Endodermal cell (in vitro differentiated cells): ENCODE data around the gene STK38. TPM values are rescaled to one million over a fixed set of nuclear protein-coding genes. Genes with fewer than 3 reads are reported as not detected.
"Not testable (repeated sequence)": the region's sequence is repeated elsewhere in the genome, so short reads cannot be mapped to it uniquely, and the experiment has no call there.

Source experiments
- DNase-seq: peaks from one replicate; pipeline ENCODE4 v3.0.0-alpha.2; 2017
- H3K27ac ChIP-seq: 2 replicates; pipeline ENCODE4 v1.5.1; 2013; ENCODE audit warnings: mild to moderate bottlenecking, low read depth, low read length, moderate library complexity
- H3K27me3 ChIP-seq: 2 replicates; pipeline ENCODE4 v1.6.1; 2013; ENCODE audit warnings: mild to moderate bottlenecking, low read length, moderate library complexity; ENCODE audit not compliant: insufficient read depth, control insufficient read depth, poor library complexity, severe bottlenecking
- H3K36me3 ChIP-seq: 2 replicates; pipeline ENCODE4 v1.7.0; 2013; ENCODE audit warnings: mild to moderate bottlenecking, low read length, moderate library complexity; ENCODE audit not compliant: control insufficient read depth, insufficient read depth
- H3K4me1 ChIP-seq: one replicate; pipeline ENCODE4 v1.7.0; 2013; ENCODE audit warnings: low read length; ENCODE audit not compliant: control insufficient read depth, insufficient read depth
- H3K4me3 ChIP-seq: 2 replicates; pipeline ENCODE4 v1.5.1; 2013; ENCODE audit warnings: mild to moderate bottlenecking, low read length, moderate library complexity
- H3K9ac ChIP-seq: 2 replicates; pipeline ENCODE4 v1.6.1; 2013; ENCODE audit warnings: mild to moderate bottlenecking, low read length, moderate library complexity; ENCODE audit not compliant: poor library complexity, severe bottlenecking; ENCODE audit errors: extremely low read depth
- H3K9me3 ChIP-seq: 2 replicates; pipeline ENCODE4 v1.6.1; 2013; ENCODE audit warnings: mild to moderate bottlenecking, low read length, moderate library complexity; ENCODE audit not compliant: control insufficient read depth
- H3K27ac Mint-ChIP-seq: 2 replicates; pipeline ENCODE4 v1.8.0; 2020; ENCODE audit warnings: mixed read lengths
- H3K27me3 Mint-ChIP-seq: 2 replicates; pipeline ENCODE4 v1.8.0; 2021; ENCODE audit warnings: mild to moderate bottlenecking, mixed read lengths; ENCODE audit not compliant: insufficient read depth
- H3K36me3 Mint-ChIP-seq: 2 replicates; pipeline ENCODE4 v1.8.0; 2020; ENCODE audit warnings: low read depth, mixed read lengths
- H3K4me1 Mint-ChIP-seq: 2 replicates; pipeline ENCODE4 v1.8.0; 2020; ENCODE audit warnings: mixed read lengths
- H3K4me3 Mint-ChIP-seq: 2 replicates; pipeline ENCODE4 v1.8.0; 2020; ENCODE audit warnings: mild to moderate bottlenecking, moderate library complexity, mixed read lengths
- H3K9me3 Mint-ChIP-seq: 2 replicates; pipeline ENCODE4 v1.8.0; 2020; ENCODE audit warnings: mild to moderate bottlenecking, mixed read lengths
- CTCF ChIP-seq: fragments of 200-600 bp; sonication (generic); conservative IDR thresholded peaks from 2 replicates; pipeline ENCODE4 v1.5.0; 2021; ENCODE audit warnings: antibody characterized with exemption, mild to moderate bottlenecking
- WGBS, 2 experiments: methylation state at CpG; one replicate each; pipeline versions ENCODE4 v1.1.5 to v1.1.7; 2013; ENCODE audit warnings: missing lambda C conversion rate in 2 of 2, mixed read lengths in 1 of 2; ENCODE audit not compliant: insufficient coverage in 1 of 2, insufficient read length in 1 of 2; 5-methylcytosine and 5-hydroxymethylcytosine counted together
- total RNA-seq, 2 donors: library from RNA; stranded (reverse); fragmentation: NEBNext Ultra II Directional in 1 of 2; extraction: Animal tissue kit (Norgen Biotek cat#: 25700) in 1 of 2; gene quantifications; 2 replicates in 1 of 2; 3 replicates in 1 of 2; pipeline ENCODE4 v1.2.1, GENCODE V29; 2021

STK38 gene
- total RNA-seq, 2 donors from 2014 or later: 35.2 to 38.3 TPM

- Mint-ChIP-seq H3K4me1 (peaks cover 13% of the 10 kb centered on the region), H3K9me3 (no peaks in the 10 kb centered on the region), H3K27ac (no peak overlapping the region), H3K27me3 (no peaks in the 10 kb centered on the region), H3K36me3 (no peaks in the 10 kb centered on the region), H3K4me3 (no peak overlapping the region)
- peaks cover 4% of the 10 kb centered on the region for H3K4me1 ChIP-seq
- no peaks in the 10 kb centered on the region for H3K9me3 ChIP-seq
- no peaks in the 10 kb centered on the region for H3K36me3 ChIP-seq
- no peak overlapping the region for H3K4me3 ChIP-seq
- H3K27ac ChIP-seq: no peak overlapping the region
- H3K9ac ChIP-seq: no peak overlapping the region
- WGBS, 2 experiments: 43 to 95% methylated on average over 1 to 2 of the region's 2 CpGs
- no peak for DNase-seq
- H3K27me3 ChIP-seq: no peaks in the 10 kb centered on the region
- TF ChIP-seq CTCF: no peak
Measured at GRCh38 chr6:36577301-36577700, 30.0 kb upstream of the STK38 start.

- H3K27ac Mint-ChIP-seq: no peak overlapping the region
- no peak overlapping the region for H3K27ac ChIP-seq
Measured at GRCh38 chr6:36576578-36576977, 29.3 kb upstream of the STK38 start.

GRCh38 chr6:36574679-36575078 lies 27.4 kb upstream of the STK38 start:
- no peaks in the 10 kb centered on the region for H3K36me3 Mint-ChIP-seq
- no peaks in the 10 kb centered on the region for H3K9me3 ChIP-seq

More at GRCh38 chr6:36576578-36576977, 29.3 kb upstream of the STK38 start:
- DNase-seq: no peak
- WGBS, 2 experiments: 87 to 95% methylated on average over 7 of the region's 7 CpGs
- Mint-ChIP-seq H3K27me3 (no peaks in the 10 kb centered on the region), H3K4me1 (peaks cover 13% of the 10 kb centered on the region), H3K9me3 (peaks cover 2% of the 10 kb centered on the region), H3K36me3 (no peaks in the 10 kb centered on the region), H3K4me3 (no peak overlapping the region)
- no peaks in the 10 kb centered on the region for H3K27me3 ChIP-seq
- H3K4me3 ChIP-seq: no peak overlapping the region
- H3K9me3 ChIP-seq: no peaks in the 10 kb centered on the region
- H3K4me1 ChIP-seq: peaks cover 4% of the 10 kb centered on the region
- no peak for TF ChIP-seq CTCF
- H3K36me3 ChIP-seq: no peaks in the 10 kb centered on the region
- no peak overlapping the region for H3K9ac ChIP-seq

GRCh38 chr6:36572353-36573311 lies 25.4 kb upstream of the STK38 start:
- H3K9ac ChIP-seq, H3K36me3 Mint-ChIP-seq, H3K4me3 ChIP-seq, H3K4me3 Mint-ChIP-seq, H3K4me1 ChIP-seq, H3K27ac Mint-ChIP-seq, DNase-seq, H3K9me3 Mint-ChIP-seq, H3K27ac ChIP-seq, H3K27me3 ChIP-seq, H3K4me1 Mint-ChIP-seq, H3K27me3 Mint-ChIP-seq, H3K9me3 ChIP-seq, H3K36me3 ChIP-seq: not testable (repeated sequence)
- 94 to 95% methylated on average over 8 to 12 of the region's 12 CpGs for WGBS, 2 experiments

More at GRCh38 chr6:36574679-36575078, 27.4 kb upstream of the STK38 start:
- H3K4me1 Mint-ChIP-seq: peaks cover 9% of the 10 kb centered on the region
- H3K27ac ChIP-seq: no peak overlapping the region
- TF ChIP-seq CTCF: no peak
- H3K27me3 Mint-ChIP-seq: no peaks in the 10 kb centered on the region
- H3K27ac Mint-ChIP-seq: no peak overlapping the region
- DNase-seq: no peak
- peaks cover 6% of the 10 kb centered on the region for H3K9me3 Mint-ChIP-seq
- H3K27me3 ChIP-seq: no peaks in the 10 kb centered on the region
- no peaks in the 10 kb centered on the region for H3K36me3 ChIP-seq
- no peak overlapping the region for H3K9ac ChIP-seq
- H3K4me3 ChIP-seq: no peak overlapping the region
- peaks cover under 1% of the 10 kb centered on the region for H3K4me1 ChIP-seq
- no peak overlapping the region for H3K4me3 Mint-ChIP-seq
